Measurements from ENCODE around the gene EYA2. TPM values are rescaled to one million over a fixed set of nuclear protein-coding genes. Genes with fewer than 3 reads are reported as not detected.

Gene EYA2
- total RNA-seq, 1 donor, result not detected

GRCh38 chr20:47030271-47030810 lies 135.7 kb downstream of the EYA2 start:
- DNase-seq (ENCODE audit: low read depth), result no peak
- no peak overlapping the region for H3K4me3 ChIP-seq (ENCODE audit: low read depth, low read length)
- no peak for TF ChIP-seq CTCF (IDR thresholded peaks at IDR 0.05; ENCODE audit: insufficient read depth, low read depth, low read length)

- H3K4me3 ChIP-seq (ENCODE audit: low read depth, low read length), result no peak overlapping the region
- DNase-seq (ENCODE audit: low read depth), result no peak
- no peak for TF ChIP-seq CTCF (IDR thresholded peaks at IDR 0.05; ENCODE audit: insufficient read depth, low read depth, low read length)
Observed at GRCh38 chr20:47031004-47031403, 136.4 kb downstream of the EYA2 start.

- no peak for TF ChIP-seq CTCF (IDR thresholded peaks at IDR 0.05; ENCODE audit: insufficient read depth, low read depth, low read length)
- DNase-seq (ENCODE audit: low read depth), result no peak
- H3K4me3 ChIP-seq (ENCODE audit: low read depth, low read length), result no peak overlapping the region
Observed at GRCh38 chr20:47031821-47032220, 137.2 kb downstream of the EYA2 start.

- no peak for TF ChIP-seq CTCF (IDR thresholded peaks at IDR 0.05; ENCODE audit: insufficient read depth, low read depth, low read length)
- no peak overlapping the region for H3K4me3 ChIP-seq (ENCODE audit: low read depth, low read length)
- no peak for DNase-seq (ENCODE audit: low read depth)
Observed at GRCh38 chr20:47032933-47033578, 138.4 kb downstream of the EYA2 start.

GRCh38 chr20:47033665-47034064 lies 139.0 kb downstream of the EYA2 start:
- no peak overlapping the region for H3K4me3 ChIP-seq (ENCODE audit: low read depth, low read length)
- no peak for TF ChIP-seq CTCF (IDR thresholded peaks at IDR 0.05; ENCODE audit: insufficient read depth, low read depth, low read length)
- DNase-seq (ENCODE audit: low read depth), result no peak

- no peak for TF ChIP-seq CTCF (IDR thresholded peaks at IDR 0.05; ENCODE audit: insufficient read depth, low read depth, low read length)
- DNase-seq (ENCODE audit: low read depth), result no peak
- no peak overlapping the region for H3K4me3 ChIP-seq (ENCODE audit: low read depth, low read length)
Observed at GRCh38 chr20:47035026-47035590, 140.5 kb downstream of the EYA2 start.
